GM23338 (cell line): ENCODE data around the gene PIGA. TPM values are rescaled to one million over a fixed set of nuclear protein-coding genes. Genes with fewer than 3 reads are reported as not detected.

ENCODE experiments used
- ATAC-seq: fragments of 200-7000 bp; cut with Tn5 transposase; 3 replicates; pipeline ENCODE4 v1.9.1; 2020
- DNase-seq: peaks from one replicate; pipeline ENCODE4 v3.0.0-alpha.2; 2015; ENCODE audit warnings: low spot score
- H2AFZ ChIP-seq: fragments of 200-600 bp; sonication (generic); 2 replicates; pipeline ENCODE4 v1.8.0; 2016; ENCODE audit warnings: antibody characterized with exemption, mild to moderate bottlenecking, moderate library complexity
- H3F3A ChIP-seq: fragments of 200-600 bp; sonication (generic); replicated peaks from 2 replicates; pipeline ENCODE4 v1.8.0; 2017; ENCODE audit warnings: antibody characterized with exemption, mixed run types, low read depth
- H3K27ac ChIP-seq: fragments of 200-600 bp; sonication (generic); 2 replicates; pipeline ENCODE4 v1.6.1; 2016; ENCODE audit warnings: low read depth
- H3K27me3 ChIP-seq: fragments of 200-600 bp; sonication (generic); 2 replicates; pipeline ENCODE4 v1.8.0; 2016; ENCODE audit warnings: mild to moderate bottlenecking, mixed run types, moderate library complexity; ENCODE audit not compliant: insufficient read depth
- H3K36me3 ChIP-seq: fragments of 200-600 bp; sonication (generic); 2 replicates; pipeline ENCODE4 v1.8.0; 2016; ENCODE audit warnings: mild to moderate bottlenecking; ENCODE audit not compliant: insufficient read depth
- H3K4me1 ChIP-seq: fragments of 200-600 bp; sonication (generic); 2 replicates; pipeline ENCODE4 v1.8.0; 2016; ENCODE audit warnings: mild to moderate bottlenecking, moderate library complexity; ENCODE audit not compliant: insufficient read depth
- H3K4me2 ChIP-seq: fragments of 200-600 bp; sonication (generic); 2 replicates; pipeline ENCODE4 v1.7.1; 2017; ENCODE audit warnings: mixed run types
- H3K4me3 ChIP-seq: fragments of 200-600 bp; sonication (generic); 2 replicates; pipeline ENCODE4 v1.6.1; 2016; ENCODE audit warnings: mixed run types
- H3K79me2 ChIP-seq: fragments of 200-600 bp; sonication (generic); replicated peaks from 2 replicates; pipeline ENCODE4 v1.8.0; 2017; ENCODE audit warnings: mild to moderate bottlenecking; ENCODE audit not compliant: insufficient read depth
- H3K9me2 ChIP-seq: fragments of 200-600 bp; sonication (generic); 2 replicates; pipeline ENCODE4 v1.8.0; 2017; ENCODE audit not compliant: insufficient read depth
- H4K20me1 ChIP-seq: fragments of 200-600 bp; sonication (generic); replicated peaks from 2 replicates; pipeline ENCODE4 v1.8.0; 2017; ENCODE audit warnings: mild to moderate bottlenecking; ENCODE audit not compliant: insufficient read depth
- H3K27ac Mint-ChIP-seq: 2 replicates; pipeline ENCODE4 v1.8.0; 2020; ENCODE audit warnings: inconsistent platforms, mild to moderate bottlenecking, moderate library complexity, mixed read lengths
- H3K27me3 Mint-ChIP-seq: 3 replicates; pipeline ENCODE4 v1.8.0; 2022; ENCODE audit warnings: low read depth, mild to moderate bottlenecking, moderate library complexity, mixed read lengths, inconsistent platforms; ENCODE audit not compliant: insufficient read depth, poor library complexity
- H3K36me3 Mint-ChIP-seq: 3 replicates; pipeline ENCODE4 v1.8.0; 2021; ENCODE audit warnings: low read depth, mild to moderate bottlenecking, inconsistent platforms, moderate library complexity, mixed read lengths
- H3K4me1 Mint-ChIP-seq: 3 replicates; pipeline ENCODE4 v1.8.0; 2020; ENCODE audit warnings: mild to moderate bottlenecking, inconsistent platforms, mixed read lengths
- H3K4me3 Mint-ChIP-seq: 3 replicates; pipeline ENCODE4 v1.8.0; 2021; ENCODE audit warnings: moderate library complexity, mild to moderate bottlenecking, inconsistent platforms, mixed read lengths
- H3K9me3 Mint-ChIP-seq: 3 replicates; pipeline ENCODE4 v1.8.0; 2020; ENCODE audit warnings: moderate library complexity, mild to moderate bottlenecking, inconsistent platforms, mixed read lengths
- CREB1 ChIP-seq: fragments of 250-450 bp; sonication (Bioruptor Pico); IDR thresholded peaks from 2 replicates; pipeline ENCODE4 v1.5.0; 2020; ENCODE audit warnings: low read depth, mild to moderate bottlenecking, moderate library complexity
- ETS1 ChIP-seq: IDR thresholded peaks from 2 replicates; pipeline ENCODE4 v1.6.1; 2016; ENCODE audit warnings: antibody characterized with exemption
- EZH2 ChIP-seq: fragments of 200-600 bp; sonication (generic); IDR thresholded peaks from one replicate; pipeline ENCODE4 v1.8.0; 2017; ENCODE audit warnings: antibody characterized with exemption, mild to moderate bottlenecking, low read depth; ENCODE audit not compliant: unreplicated experiment
- EZH2phosphoT487 ChIP-seq: fragments of 200-600 bp; sonication (generic); IDR thresholded peaks from one replicate; pipeline ENCODE4 v1.8.1; 2018; ENCODE audit warnings: antibody characterized with exemption; ENCODE audit not compliant: unreplicated experiment
- JUNB ChIP-seq: IDR thresholded peaks from one replicate; pipeline ENCODE4 v1.6.1; 2016; ENCODE audit warnings: antibody characterized with exemption; ENCODE audit not compliant: unreplicated experiment
- NANOG ChIP-seq: IDR thresholded peaks from 2 replicates; pipeline ENCODE4 v1.6.1; 2016; ENCODE audit warnings: antibody characterized with exemption, borderline replicate concordance
- POLR2AphosphoS5 ChIP-seq: IDR thresholded peaks from 2 replicates; pipeline ENCODE4 v1.6.1; 2016; ENCODE audit warnings: antibody characterized with exemption, low read depth
- STAT1 ChIP-seq: IDR thresholded peaks from one replicate; pipeline ENCODE4 v1.6.1; 2016; ENCODE audit warnings: antibody characterized with exemption; ENCODE audit not compliant: unreplicated experiment
- ZNF114 ChIP-seq: fragments of 250-450 bp; sonication (Bioruptor Pico); IDR thresholded peaks from 2 replicates; pipeline ENCODE4 v1.5.0; 2020; ENCODE audit warnings: mild to moderate bottlenecking, moderate library complexity
- ZNF331 ChIP-seq: fragments of 250-450 bp; sonication (Bioruptor Pico); IDR thresholded peaks from 2 replicates; pipeline ENCODE4 v1.5.0; 2020; ENCODE audit warnings: low read depth, mild to moderate bottlenecking, moderate library complexity
- ZNF462 ChIP-seq: fragments of 250-450 bp; sonication (Bioruptor Pico); IDR thresholded peaks from 2 replicates; pipeline ENCODE4 v1.5.0; 2020; ENCODE audit warnings: mild to moderate bottlenecking, moderate library complexity
- polyA plus RNA-seq: library from polyadenylated mRNA; unstranded; fragments of >200 nt; fragmentation: Nextera tagmentation; extraction: Ambion mirVana; gene quantifications from 2 replicates; pipeline ENCODE4 v1.2.1, GENCODE V29; 2016
- total RNA-seq: library from RNA; depleted of rRNA; stranded (reverse); fragments of >200 nt; shearing (Covaris generic); gene quantifications from 2 replicates; pipeline ENCODE4 v1.2.3, GENCODE V29; 2014
- TF ChIP-seq, protein P1 (sequence below): IDR thresholded peaks from one replicate; pipeline ENCODE4 v1.6.1; 2018; ENCODE audit warnings: antibody characterized with exemption; ENCODE audit not compliant: unreplicated experiment
- TF ChIP-seq, protein P2 (sequence below), 2 experiments: fragments of 200-600 bp in 1 of 2; sonication (generic) in 1 of 2; conservative IDR thresholded peaks; 2 replicates each; pipeline versions ENCODE4 v1.5.1 to v1.6.1; 2016 to 2017; ENCODE audit warnings: antibody characterized with exemption in 2 of 2, low read depth in 2 of 2, mild to moderate bottlenecking in 2 of 2, moderate library complexity in 1 of 2

The PIGA gene
- total and polyA plus RNA-seq, 2 experiments from 2014 or later = 3.5 to 12.1 TPM

GRCh38 chrX:15292861-15293260 is 42.5 kb downstream of the PIGA start:
- H3K9me2 ChIP-seq = no peaks in the 10 kb centered on the region
- H3K4me1 ChIP-seq = no peaks in the 10 kb centered on the region
- H3K79me2 ChIP-seq = no peaks in the 10 kb centered on the region
- H3K9me3 Mint-ChIP-seq = no peaks in the 10 kb centered on the region
- no peak for TF ChIP-seq CREB1 (CRISPR knock-in tag)
- TF ChIP-seq ETS1 = no peak
- no peak for TF ChIP-seq NANOG
- TF ChIP-seq ZNF114 (CRISPR knock-in tag) = no peak
- TF ChIP-seq JUNB = no peak
- TF ChIP-seq STAT1 = no peak
- TF ChIP-seq ZNF462 (CRISPR knock-in tag) = no peak
- TF ChIP-seq, protein P1, sequence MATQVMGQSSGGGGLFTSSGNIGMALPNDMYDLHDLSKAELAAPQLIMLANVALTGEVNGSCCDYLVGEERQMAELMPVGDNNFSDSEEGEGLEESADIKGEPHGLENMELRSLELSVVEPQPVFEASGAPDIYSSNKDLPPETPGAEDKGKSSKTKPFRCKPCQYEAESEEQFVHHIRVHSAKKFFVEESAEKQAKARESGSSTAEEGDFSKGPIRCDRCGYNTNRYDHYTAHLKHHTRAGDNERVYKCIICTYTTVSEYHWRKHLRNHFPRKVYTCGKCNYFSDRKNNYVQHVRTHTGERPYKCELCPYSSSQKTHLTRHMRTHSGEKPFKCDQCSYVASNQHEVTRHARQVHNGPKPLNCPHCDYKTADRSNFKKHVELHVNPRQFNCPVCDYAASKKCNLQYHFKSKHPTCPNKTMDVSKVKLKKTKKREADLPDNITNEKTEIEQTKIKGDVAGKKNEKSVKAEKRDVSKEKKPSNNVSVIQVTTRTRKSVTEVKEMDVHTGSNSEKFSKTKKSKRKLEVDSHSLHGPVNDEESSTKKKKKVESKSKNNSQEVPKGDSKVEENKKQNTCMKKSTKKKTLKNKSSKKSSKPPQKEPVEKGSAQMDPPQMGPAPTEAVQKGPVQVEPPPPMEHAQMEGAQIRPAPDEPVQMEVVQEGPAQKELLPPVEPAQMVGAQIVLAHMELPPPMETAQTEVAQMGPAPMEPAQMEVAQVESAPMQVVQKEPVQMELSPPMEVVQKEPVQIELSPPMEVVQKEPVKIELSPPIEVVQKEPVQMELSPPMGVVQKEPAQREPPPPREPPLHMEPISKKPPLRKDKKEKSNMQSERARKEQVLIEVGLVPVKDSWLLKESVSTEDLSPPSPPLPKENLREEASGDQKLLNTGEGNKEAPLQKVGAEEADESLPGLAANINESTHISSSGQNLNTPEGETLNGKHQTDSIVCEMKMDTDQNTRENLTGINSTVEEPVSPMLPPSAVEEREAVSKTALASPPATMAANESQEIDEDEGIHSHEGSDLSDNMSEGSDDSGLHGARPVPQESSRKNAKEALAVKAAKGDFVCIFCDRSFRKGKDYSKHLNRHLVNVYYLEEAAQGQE = no peak
- TF ChIP-seq ZNF331 (CRISPR knock-in tag) = no peak
- TF ChIP-seq, protein P2, sequence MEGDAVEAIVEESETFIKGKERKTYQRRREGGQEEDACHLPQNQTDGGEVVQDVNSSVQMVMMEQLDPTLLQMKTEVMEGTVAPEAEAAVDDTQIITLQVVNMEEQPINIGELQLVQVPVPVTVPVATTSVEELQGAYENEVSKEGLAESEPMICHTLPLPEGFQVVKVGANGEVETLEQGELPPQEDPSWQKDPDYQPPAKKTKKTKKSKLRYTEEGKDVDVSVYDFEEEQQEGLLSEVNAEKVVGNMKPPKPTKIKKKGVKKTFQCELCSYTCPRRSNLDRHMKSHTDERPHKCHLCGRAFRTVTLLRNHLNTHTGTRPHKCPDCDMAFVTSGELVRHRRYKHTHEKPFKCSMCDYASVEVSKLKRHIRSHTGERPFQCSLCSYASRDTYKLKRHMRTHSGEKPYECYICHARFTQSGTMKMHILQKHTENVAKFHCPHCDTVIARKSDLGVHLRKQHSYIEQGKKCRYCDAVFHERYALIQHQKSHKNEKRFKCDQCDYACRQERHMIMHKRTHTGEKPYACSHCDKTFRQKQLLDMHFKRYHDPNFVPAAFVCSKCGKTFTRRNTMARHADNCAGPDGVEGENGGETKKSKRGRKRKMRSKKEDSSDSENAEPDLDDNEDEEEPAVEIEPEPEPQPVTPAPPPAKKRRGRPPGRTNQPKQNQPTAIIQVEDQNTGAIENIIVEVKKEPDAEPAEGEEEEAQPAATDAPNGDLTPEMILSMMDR (conservative IDR thresholded peaks at IDR 0.05; ENCODE audit: low read depth in 2 of 2) = no peak
- TF ChIP-seq EZH2 = no peak
- TF ChIP-seq EZH2phosphoT487 = no peak
- TF ChIP-seq POLR2AphosphoS5 = no peak
- no peaks in the 10 kb centered on the region for H3K27me3 Mint-ChIP-seq
- no peak overlapping the region for H3K4me2 ChIP-seq
- no peak overlapping the region for H3K4me3 Mint-ChIP-seq
- no peak overlapping the region for H3K27ac Mint-ChIP-seq
- no peak for ATAC-seq
- H3F3A ChIP-seq = no peaks in the 10 kb centered on the region
- no peak overlapping the region for H3K27ac ChIP-seq
- no peak overlapping the region for H3K4me3 ChIP-seq
- DNase-seq = no peak
- H3K4me1 Mint-ChIP-seq = peaks cover under 1% of the 10 kb centered on the region; the same call in 2 of the 3 replicates
- H4K20me1 ChIP-seq = no peaks in the 10 kb centered on the region
- no peaks in the 10 kb centered on the region for H3K36me3 ChIP-seq
- no peaks in the 10 kb centered on the region for H3K27me3 ChIP-seq
- H2AFZ ChIP-seq = no peak overlapping the region
- H3K36me3 Mint-ChIP-seq = no peaks in the 10 kb centered on the region
